Measurements from ENCODE around the gene ASB4.

Gene ASB4

GRCh38 chr7:95529701-95530100 is 44.0 kb downstream of the ASB4 start:
- H3F3A ChIP-seq (ENCODE audit: insufficient read depth) = no peaks in the 10 kb centered on the region
- TF ChIP-seq CTCF (IDR thresholded peaks at IDR 0.05; ENCODE audit: insufficient read depth, low read length, poor library complexity, severe bottlenecking) (no peak), EZH2phosphoT487 (conservative IDR thresholded peaks at IDR 0.05; ENCODE audit: low read length) (no peak)
- no peaks in the 10 kb centered on the region for H4K20me1 ChIP-seq (ENCODE audit: low read depth, low read length)
- no peak overlapping the region for H3K27ac ChIP-seq (ENCODE audit: low read depth, low read length)
- H3K4me2 ChIP-seq (ENCODE audit: low read depth, low read length, poor library complexity, severe bottlenecking) = no peak overlapping the region
- H3K9me2 ChIP-seq (replicated peaks; ENCODE audit: insufficient read depth, low read length) = no peaks in the 10 kb centered on the region
- no peak overlapping the region for H3K9ac ChIP-seq (ENCODE audit: low read length)
- H3K36me3 ChIP-seq (ENCODE audit: low read length) = no peaks in the 10 kb centered on the region
- H3K4me3 ChIP-seq (ENCODE audit: insufficient read depth, low read length, poor library complexity, severe bottlenecking) = no peak overlapping the region
- H3K27me3 ChIP-seq (ENCODE audit: low read length) = no peaks in the 10 kb centered on the region
- no peaks in the 10 kb centered on the region for H3K79me2 ChIP-seq (ENCODE audit: insufficient read depth, low read length)
- H3K9me3 ChIP-seq (ENCODE audit: insufficient read depth, low read length) = no peaks in the 10 kb centered on the region
- H2AFZ ChIP-seq (ENCODE audit: low read depth, low read length, severe bottlenecking) = no peak overlapping the region

DNA sequence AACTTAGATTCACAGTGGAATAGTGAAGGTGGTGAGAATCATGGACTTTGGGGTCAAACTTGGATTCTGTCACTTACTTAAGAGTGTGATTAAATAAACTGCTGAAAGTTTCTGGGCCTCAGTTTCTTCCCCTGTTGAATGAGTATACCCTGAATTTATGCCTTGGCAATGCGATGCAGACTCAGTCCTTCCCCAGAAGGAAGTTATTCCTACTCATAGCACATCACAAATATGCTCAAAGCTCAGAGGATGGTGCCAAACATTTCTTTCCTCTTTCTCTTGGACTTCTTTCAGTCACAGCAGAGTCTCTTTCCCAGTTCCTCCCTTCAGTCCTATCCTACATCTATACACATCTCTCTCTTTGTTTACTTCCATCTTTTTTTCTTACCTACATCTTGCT is 45.1 kb downstream of the ASB4 start:
- H3F3A ChIP-seq (ENCODE audit: insufficient read depth) = no peaks in the 10 kb centered on the region
- no peaks in the 10 kb centered on the region for H3K36me3 ChIP-seq (ENCODE audit: low read length)
- H3K4me2 ChIP-seq (ENCODE audit: low read depth, low read length, poor library complexity, severe bottlenecking) = no peak overlapping the region
- H4K20me1 ChIP-seq (ENCODE audit: low read depth, low read length) = no peaks in the 10 kb centered on the region
- H3K9me2 ChIP-seq (replicated peaks; ENCODE audit: insufficient read depth, low read length) = no peaks in the 10 kb centered on the region
- H2AFZ ChIP-seq (ENCODE audit: low read depth, low read length, severe bottlenecking) = no peak overlapping the region
- H3K79me2 ChIP-seq (ENCODE audit: insufficient read depth, low read length) = no peaks in the 10 kb centered on the region
- H3K27ac ChIP-seq (ENCODE audit: low read depth, low read length) = no peak overlapping the region
- no peak for TF ChIP-seq CTCF (IDR thresholded peaks at IDR 0.05; ENCODE audit: insufficient read depth, low read length, poor library complexity, severe bottlenecking)
- TF ChIP-seq EZH2phosphoT487 (conservative IDR thresholded peaks at IDR 0.05; ENCODE audit: low read length) = no peak
- no peaks in the 10 kb centered on the region for H3K9me3 ChIP-seq (ENCODE audit: insufficient read depth, low read length)
- no peak overlapping the region for H3K4me3 ChIP-seq (ENCODE audit: insufficient read depth, low read length, poor library complexity, severe bottlenecking)
- H3K27me3 ChIP-seq (ENCODE audit: low read length) = no peaks in the 10 kb centered on the region
- H3K9ac ChIP-seq (ENCODE audit: low read length) = no peak overlapping the region

DNA sequence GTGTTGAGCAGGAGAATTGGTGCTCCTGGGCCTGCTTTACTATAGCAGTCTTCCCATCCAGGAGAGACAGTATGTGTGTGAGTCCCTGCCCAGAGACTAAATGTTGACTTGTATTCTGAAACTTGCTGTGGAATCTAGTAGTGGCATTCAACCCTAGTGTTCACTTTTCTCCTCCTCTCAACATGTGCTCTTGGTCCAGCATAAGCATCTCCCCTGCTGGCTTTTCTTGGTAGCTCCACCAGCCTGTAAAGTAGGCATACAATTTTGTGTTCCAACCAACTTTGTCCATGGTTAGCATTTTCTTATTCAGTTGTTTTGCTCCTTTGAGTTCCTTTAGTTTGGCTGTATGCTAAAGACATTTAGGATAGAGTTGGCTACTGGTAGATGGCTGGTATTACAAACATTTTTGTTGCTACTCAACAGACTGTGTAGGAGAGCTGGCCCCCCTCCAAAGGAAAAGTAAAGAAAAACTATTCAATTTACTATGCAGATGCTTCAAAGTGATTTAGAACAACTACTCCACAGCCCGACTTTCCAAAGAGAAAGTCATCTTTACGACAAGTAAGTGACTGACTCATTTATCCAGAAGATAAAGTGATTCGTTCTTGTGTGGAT is 46.0 kb downstream of the ASB4 start:
- no peaks in the 10 kb centered on the region for H3K27me3 ChIP-seq (ENCODE audit: low read length)
- no peak overlapping the region for H3K4me3 ChIP-seq (ENCODE audit: insufficient read depth, low read length, poor library complexity, severe bottlenecking)
- H3K9me3 ChIP-seq (ENCODE audit: insufficient read depth, low read length) = no peaks in the 10 kb centered on the region
- no peaks in the 10 kb centered on the region for H3K9me2 ChIP-seq (replicated peaks; ENCODE audit: insufficient read depth, low read length)
- no peak overlapping the region for H2AFZ ChIP-seq (ENCODE audit: low read depth, low read length, severe bottlenecking)
- H3K27ac ChIP-seq (ENCODE audit: low read depth, low read length) = no peak overlapping the region
- no peaks in the 10 kb centered on the region for H3K36me3 ChIP-seq (ENCODE audit: low read length)
- H3F3A ChIP-seq (ENCODE audit: insufficient read depth) = no peaks in the 10 kb centered on the region
- TF ChIP-seq EZH2phosphoT487 (conservative IDR thresholded peaks at IDR 0.05; ENCODE audit: low read length) (no peak), CTCF (IDR thresholded peaks at IDR 0.05; ENCODE audit: insufficient read depth, low read length, poor library complexity, severe bottlenecking) (no peak)
- H3K4me2 ChIP-seq (ENCODE audit: low read depth, low read length, poor library complexity, severe bottlenecking) = no peak overlapping the region
- no peaks in the 10 kb centered on the region for H3K79me2 ChIP-seq (ENCODE audit: insufficient read depth, low read length)
- no peak overlapping the region for H3K9ac ChIP-seq (ENCODE audit: low read length)
- no peaks in the 10 kb centered on the region for H4K20me1 ChIP-seq (ENCODE audit: low read depth, low read length)
